BJ (cell line): ENCODE data around the gene COQ3. TPM values are rescaled to one million over a fixed set of nuclear protein-coding genes. Genes with fewer than 3 reads are reported as not detected.

ENCODE experiments used
- CTCF ChIA-PET: fragments of 350-600 bp; formaldehyde crosslinking; extraction: SDS; loops from one replicate; lab custom pipeline; 2021; ENCODE audit warnings: antibody characterized with exemption, inconsistent platforms; lab: Yijun Ruan, JAX
- POLR2A ChIA-PET: fragments of 300-600 bp; sonication (Branson Sonifier 250); formaldehyde crosslinking; extraction: SDS; loops from one replicate; lab custom pipeline; 2021; ENCODE audit warnings: antibody characterized with exemption; lab: Charles Lee
- DNase-seq: peaks from one replicate; pipeline ENCODE4 v3.0.0-alpha.2; 2011; ENCODE audit warnings: low read depth
- H3K27me3 ChIP-seq: 2 replicates; pipeline ENCODE4 v1.6.0; 2011; ENCODE audit warnings: low read length; ENCODE audit not compliant: control insufficient read depth, insufficient read depth
- H3K36me3 ChIP-seq: 2 replicates; pipeline ENCODE4 v1.5.1; 2011; ENCODE audit warnings: low read length; ENCODE audit not compliant: control insufficient read depth, insufficient read depth
- H3K4me3 ChIP-seq: 2 replicates; pipeline ENCODE4 v1.5.1; 2011; ENCODE audit warnings: low read depth, mild to moderate bottlenecking, control low read depth, low read length
- CTCF ChIP-seq: IDR thresholded peaks from 2 replicates; pipeline ENCODE4 v1.5.1; 2011; ENCODE audit warnings: low read depth, mild to moderate bottlenecking, control low read depth, inconsistent platforms, low read length, moderate library complexity; ENCODE audit not compliant: insufficient read depth
- polyA plus RNA-seq: library from polyadenylated mRNA; depleted of rRNA; stranded (reverse); fragments of >200 nt; gene quantifications from 2 replicates; pipeline ENCODE4 v1.2.3, GENCODE V29; 2011

COQ3 gene
- polyA plus RNA-seq, 1 experiment = 3.3 TPM

GRCh38 chr6:99390896-99391295, 3.1 kb downstream of the COQ3 start:
- ChIA-PET POLR2A (no interaction called here), CTCF (no interaction called here)
- H3K36me3 ChIP-seq = no peaks in the 10 kb centered on the region
- H3K4me3 ChIP-seq = no peak overlapping the region
- H3K27me3 ChIP-seq = no peaks in the 10 kb centered on the region
- no peak for TF ChIP-seq CTCF
- no peak for DNase-seq

- TF ChIP-seq CTCF = no peak
- H3K27me3 ChIP-seq = no peaks in the 10 kb centered on the region
- DNase-seq = no peak
- no peaks in the 10 kb centered on the region for H3K36me3 ChIP-seq
- H3K4me3 ChIP-seq = no peak overlapping the region
- ChIA-PET CTCF (no interaction called here), POLR2A (no interaction called here)
Measured at GRCh38 chr6:99384507-99384906, 9.5 kb downstream of the COQ3 start.

GRCh38 chr6:99378636-99379035, 15.4 kb downstream of the COQ3 start:
- Histone ChIP-seq H3K36me3 (no peaks in the 10 kb centered on the region), H3K4me3 (no peak overlapping the region), H3K27me3 (no peaks in the 10 kb centered on the region)
- ChIA-PET CTCF (no interaction called here), POLR2A (no interaction called here)
- DNase-seq = no peak
- no peak for TF ChIP-seq CTCF

- H3K27me3 ChIP-seq = no peaks in the 10 kb centered on the region
- H3K36me3 ChIP-seq = no peaks in the 10 kb centered on the region
- TF ChIP-seq CTCF = no peak
- H3K4me3 ChIP-seq = no peak overlapping the region
- CTCF ChIA-PET = no interaction called here
- POLR2A ChIA-PET = no interaction called here
- DNase-seq = no peak
Measured at GRCh38 chr6:99369533-99369932, 24.5 kb downstream of the COQ3 start.

GRCh38 chr6:99366852-99367251, 27.1 kb downstream of the COQ3 start:
- no peak for TF ChIP-seq CTCF

More at GRCh38 chr6:99366852-99367251, 27.1 kb downstream of the COQ3 start:
- no peak for DNase-seq
- POLR2A ChIA-PET = no interaction called here
- Histone ChIP-seq H3K27me3 (no peaks in the 10 kb centered on the region), H3K36me3 (no peaks in the 10 kb centered on the region), H3K4me3 (no peak overlapping the region)
- CTCF ChIA-PET = no interaction called here
